EL (cell line): Measurements from ENCODE around the gene FAT1.
"Not testable (repeated sequence)": the region's sequence is repeated elsewhere in the genome, so short reads cannot be mapped to it uniquely, and the experiment has no call there.

Experiments used
- DNase-seq: peaks from one replicate; pipeline ENCODE4 v3.0.0-alpha.2; 2016

FAT1 gene, protein sequence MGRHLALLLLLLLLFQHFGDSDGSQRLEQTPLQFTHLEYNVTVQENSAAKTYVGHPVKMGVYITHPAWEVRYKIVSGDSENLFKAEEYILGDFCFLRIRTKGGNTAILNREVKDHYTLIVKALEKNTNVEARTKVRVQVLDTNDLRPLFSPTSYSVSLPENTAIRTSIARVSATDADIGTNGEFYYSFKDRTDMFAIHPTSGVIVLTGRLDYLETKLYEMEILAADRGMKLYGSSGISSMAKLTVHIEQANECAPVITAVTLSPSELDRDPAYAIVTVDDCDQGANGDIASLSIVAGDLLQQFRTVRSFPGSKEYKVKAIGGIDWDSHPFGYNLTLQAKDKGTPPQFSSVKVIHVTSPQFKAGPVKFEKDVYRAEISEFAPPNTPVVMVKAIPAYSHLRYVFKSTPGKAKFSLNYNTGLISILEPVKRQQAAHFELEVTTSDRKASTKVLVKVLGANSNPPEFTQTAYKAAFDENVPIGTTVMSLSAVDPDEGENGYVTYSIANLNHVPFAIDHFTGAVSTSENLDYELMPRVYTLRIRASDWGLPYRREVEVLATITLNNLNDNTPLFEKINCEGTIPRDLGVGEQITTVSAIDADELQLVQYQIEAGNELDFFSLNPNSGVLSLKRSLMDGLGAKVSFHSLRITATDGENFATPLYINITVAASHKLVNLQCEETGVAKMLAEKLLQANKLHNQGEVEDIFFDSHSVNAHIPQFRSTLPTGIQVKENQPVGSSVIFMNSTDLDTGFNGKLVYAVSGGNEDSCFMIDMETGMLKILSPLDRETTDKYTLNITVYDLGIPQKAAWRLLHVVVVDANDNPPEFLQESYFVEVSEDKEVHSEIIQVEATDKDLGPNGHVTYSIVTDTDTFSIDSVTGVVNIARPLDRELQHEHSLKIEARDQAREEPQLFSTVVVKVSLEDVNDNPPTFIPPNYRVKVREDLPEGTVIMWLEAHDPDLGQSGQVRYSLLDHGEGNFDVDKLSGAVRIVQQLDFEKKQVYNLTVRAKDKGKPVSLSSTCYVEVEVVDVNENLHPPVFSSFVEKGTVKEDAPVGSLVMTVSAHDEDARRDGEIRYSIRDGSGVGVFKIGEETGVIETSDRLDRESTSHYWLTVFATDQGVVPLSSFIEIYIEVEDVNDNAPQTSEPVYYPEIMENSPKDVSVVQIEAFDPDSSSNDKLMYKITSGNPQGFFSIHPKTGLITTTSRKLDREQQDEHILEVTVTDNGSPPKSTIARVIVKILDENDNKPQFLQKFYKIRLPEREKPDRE (N-terminal part only)

DNA sequence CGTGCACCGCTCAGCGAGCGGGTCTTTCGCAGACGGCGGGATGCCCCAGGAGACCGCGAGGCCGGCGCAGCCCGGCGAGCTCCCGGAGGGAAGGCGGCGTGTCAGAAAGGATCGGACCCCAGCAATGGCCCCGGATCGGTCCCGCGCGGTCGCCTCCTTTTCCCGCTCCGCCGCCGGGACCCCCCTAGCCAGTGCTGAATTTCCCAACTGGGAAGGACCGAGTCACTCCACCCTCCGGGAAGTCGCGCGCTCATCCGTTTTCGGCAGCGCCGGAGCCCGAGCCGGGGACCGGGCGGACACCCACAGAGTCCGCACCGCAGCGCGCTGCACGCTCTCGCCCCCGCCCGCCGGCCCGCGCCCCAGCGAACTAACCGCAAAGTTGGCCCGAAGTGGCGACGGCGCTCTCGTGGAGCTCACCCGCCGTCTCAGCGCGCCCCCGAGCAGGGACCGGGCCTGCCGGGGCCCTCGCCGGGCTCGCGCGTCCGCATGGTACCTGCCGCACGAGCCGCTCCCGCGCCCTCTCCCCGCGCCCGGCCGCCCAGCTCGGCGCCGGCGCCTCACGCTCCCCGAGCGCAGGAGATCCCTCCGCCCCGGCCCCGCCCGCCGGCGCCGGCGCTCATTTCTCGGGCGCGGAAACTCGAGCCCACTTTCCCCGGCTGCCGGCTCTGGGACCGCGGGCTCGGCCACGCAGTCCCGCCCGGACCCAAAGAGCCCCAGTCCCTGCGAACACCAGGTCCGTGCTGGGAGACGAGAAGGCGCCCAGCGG, at the start of gene FAT1:
TSS of gene FAT1 (minus strand) at position 565 of the 766 bp plus-strand sequence. CDS start 14,029 bp downstream, outside the sequence.
- DNase-seq: peak; percentile 78

DNA sequence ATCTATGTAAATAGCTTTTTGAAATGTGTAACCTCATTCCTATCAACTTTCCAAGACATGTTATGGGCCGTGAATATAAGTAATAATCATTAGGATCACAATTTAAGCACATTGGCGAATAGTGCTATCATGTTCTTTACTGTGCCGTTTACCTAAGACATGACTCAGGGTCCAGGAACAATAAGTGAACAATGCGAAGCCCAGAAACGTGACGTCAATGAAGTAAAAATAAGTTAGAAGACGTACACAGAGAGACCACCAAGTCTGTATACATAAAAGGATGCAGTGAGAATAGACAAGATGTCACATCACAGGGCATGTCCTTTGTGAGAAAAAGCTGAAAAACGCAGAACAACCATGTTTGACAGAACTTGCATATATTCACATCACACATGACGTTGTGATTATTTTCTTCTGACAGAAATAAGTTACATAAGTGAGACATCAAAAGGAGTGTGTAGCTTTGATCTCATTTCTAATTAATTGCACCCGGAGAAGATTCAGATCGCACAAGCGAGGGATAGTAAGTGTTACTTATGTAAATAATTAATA, 49.4 kb upstream of the FAT1 start:
- DNase-seq: no peak

DNA sequence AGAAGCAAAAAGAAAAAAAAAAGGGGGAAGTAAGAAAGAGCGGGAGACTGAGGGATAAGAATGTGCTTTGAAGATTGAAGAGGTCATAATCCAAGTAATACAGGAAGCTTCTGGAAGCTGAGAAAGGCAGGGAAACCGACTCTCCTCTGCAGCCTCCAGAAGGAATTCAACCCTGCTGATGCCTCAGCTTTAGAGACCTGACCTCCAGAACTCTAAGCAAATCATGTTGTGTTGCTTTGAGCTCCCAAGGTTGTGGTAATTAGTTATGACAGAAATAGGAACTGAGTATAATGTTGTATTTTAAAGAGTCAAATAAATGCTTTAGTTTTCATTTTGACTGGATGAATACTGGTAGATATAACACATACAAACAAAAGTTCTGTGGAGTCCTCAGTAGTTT, 48.0 kb upstream of the FAT1 start:
- DNase-seq: peak; percentile 38

DNA sequence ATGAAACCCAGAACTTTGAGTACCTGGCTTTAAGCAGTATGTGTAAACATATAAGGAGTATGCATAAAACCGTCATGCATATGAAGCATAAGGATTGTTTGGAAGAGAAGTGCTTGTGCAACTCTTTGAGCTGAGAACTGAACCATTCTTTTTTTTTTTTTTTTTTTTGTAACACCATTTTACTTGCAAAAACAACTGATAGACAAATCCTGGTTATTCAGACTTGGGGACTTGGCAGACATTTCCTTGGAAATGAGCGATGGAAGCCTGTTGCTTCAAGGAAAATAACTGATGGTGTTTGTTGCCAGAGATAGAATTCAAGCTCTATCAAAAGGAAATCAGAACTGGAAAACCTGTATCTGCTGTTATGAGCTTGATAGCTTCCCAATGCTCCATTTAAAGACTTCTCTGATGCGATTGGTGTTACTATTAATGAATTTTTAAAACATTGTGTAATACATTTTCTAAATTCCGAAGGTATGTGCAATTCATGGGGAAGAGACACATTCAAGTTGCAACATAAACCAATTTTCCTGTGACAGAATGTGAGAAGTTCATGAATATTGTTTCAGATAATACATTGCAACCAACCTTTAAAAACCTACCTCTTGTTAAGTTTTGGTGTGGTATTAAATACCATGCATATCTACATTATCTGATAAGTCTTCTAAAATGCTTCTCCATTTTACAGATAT, 47.0 kb upstream of the FAT1 start:
- peak; percentile 87 for DNase-seq

DNA sequence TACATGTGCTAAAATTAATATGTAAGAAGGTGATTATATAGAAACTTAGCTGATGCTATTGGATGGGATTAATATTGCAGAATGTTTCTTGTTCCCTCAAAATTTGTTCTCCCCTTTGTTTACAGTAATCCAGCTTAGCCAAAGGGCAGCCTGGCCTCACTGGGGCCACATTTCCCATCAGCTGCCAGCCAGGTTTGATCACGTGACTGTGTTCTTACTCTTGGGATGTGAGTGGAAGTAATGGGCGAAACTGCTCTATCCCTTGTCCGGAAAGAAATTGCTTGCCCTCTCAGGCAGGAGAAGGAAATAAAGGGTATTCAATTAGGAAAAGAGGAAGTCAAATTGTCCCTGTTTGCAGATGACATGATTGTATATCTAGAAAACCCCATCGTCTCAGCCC, 44.1 kb upstream of the FAT1 start:
- no peak for DNase-seq

DNA sequence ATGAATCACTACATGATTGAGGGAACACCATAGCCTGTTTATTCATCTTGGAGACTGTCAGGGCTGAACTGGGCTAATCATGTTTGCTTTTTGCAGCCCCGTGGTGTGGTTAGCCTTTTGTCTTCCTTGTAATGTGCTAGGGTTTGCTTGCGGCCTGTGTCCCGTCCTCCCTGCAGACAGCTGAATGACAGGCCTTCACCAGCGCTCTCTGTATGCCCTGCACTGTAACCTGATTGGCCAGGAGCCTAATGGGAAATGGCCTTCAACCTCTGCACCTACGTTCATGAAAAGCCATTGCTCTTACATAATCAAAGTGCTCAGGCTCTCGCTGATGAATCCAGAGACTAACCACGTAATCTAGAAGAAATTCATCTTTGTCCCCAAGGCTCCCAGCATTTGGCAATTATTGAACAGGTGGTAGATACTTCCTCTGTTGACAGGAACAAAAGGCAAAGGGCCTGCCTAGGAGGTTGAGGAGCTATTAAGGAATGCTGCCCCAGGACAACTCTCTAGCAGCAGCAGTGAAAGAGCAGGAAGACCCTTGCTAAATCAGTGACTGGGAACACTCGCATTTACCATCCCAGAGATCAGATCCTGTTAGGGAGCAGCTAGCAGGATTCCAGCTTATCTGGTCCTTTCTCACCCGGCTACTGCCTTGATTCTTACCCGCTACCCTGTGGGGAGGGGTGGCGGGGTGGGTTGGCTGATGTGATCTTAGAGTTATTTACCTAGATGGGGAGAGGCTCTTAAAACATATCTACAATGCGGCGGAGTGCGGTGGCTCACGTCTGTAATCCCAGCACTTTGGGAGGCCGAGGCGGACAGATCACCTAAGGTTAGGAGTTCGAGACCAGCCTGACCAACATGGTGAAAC, 42.3 kb upstream of the FAT1 start:
- DNase-seq: no peak

DNA sequence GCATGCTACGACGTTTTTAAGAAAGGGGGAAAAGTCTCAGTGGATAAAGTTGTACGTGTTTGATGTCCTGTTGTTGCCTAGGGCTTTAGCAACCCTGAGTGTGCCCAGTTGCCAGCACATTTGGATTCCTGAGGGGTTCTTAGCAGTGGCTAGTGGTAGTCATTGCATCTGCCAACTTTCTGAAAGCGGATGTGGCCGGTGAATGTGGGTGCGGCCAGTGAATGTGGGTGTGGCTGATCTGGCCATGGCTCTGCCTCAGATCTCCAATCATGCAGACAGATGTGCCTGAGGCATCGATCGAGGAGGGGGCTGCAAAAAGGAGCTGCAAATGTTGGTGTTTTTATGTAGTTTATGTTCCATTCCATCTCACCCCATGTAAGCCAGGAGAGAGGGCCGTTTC, 41.5 kb upstream of the FAT1 start:
- peak; percentile 88 for DNase-seq

DNA sequence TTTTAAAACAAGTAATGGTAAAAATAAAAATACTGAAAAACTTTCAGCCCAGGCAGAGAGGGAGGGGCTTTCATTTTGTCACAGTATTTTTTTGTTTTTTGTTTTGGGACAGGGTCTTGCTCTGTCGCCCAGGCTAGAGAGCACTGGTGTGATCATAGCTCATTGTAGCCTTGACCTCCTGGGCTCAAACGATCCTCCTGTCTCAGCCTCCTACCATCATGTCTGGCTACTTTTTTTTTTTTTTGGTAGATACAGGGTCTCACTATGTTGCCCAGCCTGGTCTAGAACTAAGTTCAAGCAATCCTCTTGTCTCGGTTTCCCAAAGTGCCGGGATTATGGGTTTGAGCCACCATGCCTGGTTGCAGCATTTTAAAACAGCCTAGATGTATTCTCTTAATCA, 40.8 kb upstream of the FAT1 start:
- no peak for DNase-seq

DNA sequence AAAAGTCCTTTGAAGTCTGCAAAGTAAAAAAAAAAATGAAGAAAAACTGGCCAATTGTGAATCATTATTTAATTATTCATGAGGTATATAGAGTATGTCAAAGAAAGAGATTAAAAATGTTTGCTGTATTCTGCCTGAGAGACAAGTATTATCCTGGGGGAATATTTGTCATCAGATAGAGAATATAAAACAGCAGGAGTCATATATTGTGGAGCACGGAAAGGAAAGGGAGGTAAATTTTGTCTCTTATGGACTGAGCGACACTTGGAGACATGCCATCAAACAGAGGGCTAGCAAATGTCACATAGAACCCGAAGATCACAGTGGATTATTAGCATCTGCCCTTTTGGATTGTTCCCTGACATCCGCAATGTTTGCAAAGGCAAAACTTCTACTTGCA, 39.2 kb upstream of the FAT1 start:
- DNase-seq: no peak

DNA sequence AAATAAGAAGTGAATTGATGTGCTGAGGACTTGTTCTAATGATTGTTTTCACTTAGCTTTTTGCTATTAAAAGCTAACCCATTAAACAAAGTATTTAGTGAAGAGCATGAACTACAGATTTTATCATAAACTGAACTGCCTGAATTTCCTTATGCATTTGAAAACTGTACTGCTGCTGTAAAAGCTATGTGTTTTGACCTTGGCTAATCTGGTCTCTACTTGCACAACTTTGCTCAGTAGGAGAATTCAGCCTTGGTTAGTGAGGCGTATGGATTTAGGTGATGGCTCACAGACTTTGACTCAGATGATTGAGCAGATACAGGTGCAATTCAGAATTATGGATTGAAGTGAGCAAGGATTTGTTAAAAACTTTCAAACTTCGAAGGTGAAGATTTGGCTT, 38.7 kb upstream of the FAT1 start:
- DNase-seq: no peak

DNA sequence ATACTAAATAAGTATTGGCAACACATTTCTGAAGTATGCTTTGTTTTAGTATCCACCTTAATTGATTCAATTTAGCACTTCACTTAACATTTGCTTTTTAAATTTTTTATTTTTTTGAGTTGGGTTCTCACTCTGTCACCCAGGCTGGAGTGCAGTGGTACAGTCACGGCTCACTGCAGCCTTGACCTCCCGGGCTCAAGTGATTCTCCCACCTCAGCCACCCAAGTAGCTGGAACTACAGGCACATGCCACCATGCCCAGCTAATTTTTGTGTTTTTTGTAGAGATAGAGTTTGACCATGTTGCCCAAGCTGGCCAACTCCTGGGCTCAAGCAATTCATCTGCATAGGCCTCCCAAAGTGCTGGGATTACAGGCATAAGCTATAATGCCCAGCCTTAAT, 38.3 kb upstream of the FAT1 start:
- DNase-seq: not testable (repeated sequence)

DNA sequence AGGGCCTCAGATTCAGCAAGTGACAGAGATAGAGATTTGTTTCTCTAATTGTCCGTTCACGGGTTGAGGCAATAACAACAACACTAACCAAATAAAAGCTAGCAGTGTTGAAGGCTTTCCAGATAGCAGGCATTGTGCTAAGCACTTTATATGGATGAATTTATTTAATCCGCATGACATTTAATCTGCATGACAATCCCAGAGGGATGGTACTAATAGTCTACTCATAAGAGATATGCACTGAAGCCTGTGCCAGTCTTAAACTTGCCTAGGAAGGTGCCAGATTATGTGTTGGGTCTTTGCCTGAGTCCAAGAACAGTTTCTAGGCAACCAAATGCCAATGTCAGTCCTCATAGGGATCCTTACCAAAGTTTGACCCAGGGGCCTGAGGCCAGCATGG, 37.7 kb upstream of the FAT1 start:
- no peak for DNase-seq

DNA sequence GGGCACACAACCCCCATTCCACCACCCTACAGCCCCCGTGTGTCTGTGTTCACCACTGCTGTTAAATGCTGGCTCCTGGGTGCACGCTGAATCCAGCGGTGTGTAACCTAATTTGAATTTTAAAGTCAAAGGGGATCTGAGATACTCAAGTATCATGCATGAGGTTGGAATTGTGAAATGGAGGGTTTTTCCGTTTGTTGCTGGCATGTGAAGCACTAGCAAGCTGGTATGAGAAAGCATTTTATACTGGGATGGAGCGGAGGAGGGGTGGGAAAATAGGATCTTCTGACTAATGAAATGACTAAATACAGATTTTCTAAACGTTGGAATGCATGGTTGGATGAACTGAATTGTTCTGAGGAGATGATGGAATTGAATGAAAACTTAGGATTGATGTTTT, 36.9 kb upstream of the FAT1 start:
- peak; percentile 83 for DNase-seq

DNA sequence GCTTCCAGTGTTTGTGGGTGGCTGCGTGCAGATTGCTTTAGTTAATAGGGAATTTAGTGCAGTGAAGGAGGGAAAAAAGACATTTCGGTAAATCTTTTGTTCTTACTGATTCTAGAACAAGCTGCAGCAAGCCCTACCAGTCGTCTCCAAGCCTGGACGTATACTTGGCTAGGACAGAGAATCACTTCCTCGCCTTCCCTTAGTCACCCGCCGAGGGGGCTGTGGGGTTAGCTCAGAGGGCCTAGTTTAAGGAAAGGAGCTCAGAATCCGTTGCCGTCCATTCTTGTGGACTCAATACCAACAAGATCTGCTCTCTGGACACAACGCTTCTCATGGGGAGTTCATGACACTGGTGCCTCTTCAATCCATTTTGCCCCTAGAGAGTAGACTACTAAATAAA, 36.3 kb upstream of the FAT1 start:
- no peak for DNase-seq

DNA sequence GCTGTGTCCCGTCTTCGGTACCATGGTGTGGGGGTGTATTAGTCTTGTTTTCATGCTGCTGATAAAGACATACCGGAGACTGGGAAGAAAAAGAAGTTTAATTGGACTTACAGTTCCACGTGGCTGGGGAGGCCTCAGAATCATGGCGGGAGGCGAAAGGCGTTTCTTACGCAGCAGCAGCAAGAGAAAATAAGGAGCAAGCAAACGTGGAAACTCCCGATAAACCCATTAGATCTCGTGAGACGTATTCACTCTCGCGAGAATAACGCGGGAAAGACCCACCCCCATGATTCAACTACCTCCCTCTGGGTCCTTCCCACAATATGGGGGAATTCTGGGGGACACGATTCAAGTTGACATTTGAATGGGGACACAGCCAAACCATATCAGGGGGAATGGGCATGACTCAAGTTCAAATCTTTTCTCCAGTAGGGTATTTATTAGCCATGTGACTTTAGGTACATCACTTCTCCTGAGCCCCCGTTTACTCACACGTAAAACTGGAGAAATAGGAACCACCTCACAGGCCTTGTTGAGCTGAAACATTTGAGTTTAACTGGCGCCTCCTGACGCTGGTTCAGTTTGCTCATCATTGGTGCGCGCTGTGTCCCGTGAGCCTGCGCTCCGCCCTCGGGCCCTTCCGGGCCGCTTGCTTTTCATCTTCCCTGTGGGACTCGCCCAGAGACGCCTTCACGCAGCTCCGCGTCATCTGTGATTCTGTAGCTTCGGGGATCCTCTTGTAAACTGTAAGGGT, 35.5 kb upstream of the FAT1 start:
- no peak for DNase-seq

DNA sequence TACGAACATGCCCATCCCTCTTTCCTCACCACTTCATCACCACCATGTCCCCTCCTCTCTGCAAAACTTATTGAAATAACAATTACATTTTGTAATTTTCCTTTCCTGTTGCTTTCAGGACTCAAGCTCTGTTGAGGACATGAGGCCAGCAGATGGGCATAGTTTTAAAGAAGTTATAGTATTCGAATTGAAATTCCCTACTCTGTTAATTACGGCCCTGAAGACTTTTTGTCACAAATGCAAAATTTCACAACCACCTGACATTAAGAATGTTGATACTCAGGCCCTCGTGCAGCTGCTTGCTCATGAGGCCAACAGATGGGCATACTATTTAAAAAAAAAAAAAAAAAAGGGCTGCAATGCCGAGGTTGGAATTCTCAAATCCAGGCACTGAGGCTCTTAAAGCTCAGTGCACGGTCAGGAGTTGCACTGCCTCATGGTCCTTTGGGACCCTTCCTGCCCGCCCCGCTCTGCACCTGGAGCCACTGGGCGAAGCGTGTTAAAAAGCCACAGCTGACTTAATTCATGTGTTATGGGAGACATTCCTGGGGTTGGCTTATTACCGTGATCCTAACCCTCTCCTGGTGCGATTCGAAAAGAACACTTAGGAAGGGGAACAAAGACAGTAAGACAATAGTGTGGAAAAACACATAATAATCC, 34.2 kb upstream of the FAT1 start:
- no peak for DNase-seq

DNA sequence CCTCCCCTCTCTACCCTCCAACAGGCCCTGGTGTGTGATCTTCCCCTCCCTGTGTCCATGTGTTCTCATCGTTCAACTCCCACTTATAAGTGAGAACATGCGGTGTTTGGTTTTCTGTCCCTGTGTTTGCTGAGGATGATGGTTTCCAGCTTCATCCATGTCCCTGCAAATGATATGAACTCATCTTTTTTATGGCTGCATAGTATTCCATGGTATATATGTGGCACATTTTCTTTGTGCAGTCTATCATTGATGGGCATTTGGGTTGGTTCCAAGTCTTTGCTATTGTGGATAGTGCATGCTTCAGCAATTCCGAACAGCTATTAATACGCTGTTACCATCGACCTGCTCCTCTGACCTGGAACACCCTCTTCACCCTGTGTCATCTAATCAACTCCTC, 32.9 kb upstream of the FAT1 start:
- DNase-seq: not testable (repeated sequence)

DNA sequence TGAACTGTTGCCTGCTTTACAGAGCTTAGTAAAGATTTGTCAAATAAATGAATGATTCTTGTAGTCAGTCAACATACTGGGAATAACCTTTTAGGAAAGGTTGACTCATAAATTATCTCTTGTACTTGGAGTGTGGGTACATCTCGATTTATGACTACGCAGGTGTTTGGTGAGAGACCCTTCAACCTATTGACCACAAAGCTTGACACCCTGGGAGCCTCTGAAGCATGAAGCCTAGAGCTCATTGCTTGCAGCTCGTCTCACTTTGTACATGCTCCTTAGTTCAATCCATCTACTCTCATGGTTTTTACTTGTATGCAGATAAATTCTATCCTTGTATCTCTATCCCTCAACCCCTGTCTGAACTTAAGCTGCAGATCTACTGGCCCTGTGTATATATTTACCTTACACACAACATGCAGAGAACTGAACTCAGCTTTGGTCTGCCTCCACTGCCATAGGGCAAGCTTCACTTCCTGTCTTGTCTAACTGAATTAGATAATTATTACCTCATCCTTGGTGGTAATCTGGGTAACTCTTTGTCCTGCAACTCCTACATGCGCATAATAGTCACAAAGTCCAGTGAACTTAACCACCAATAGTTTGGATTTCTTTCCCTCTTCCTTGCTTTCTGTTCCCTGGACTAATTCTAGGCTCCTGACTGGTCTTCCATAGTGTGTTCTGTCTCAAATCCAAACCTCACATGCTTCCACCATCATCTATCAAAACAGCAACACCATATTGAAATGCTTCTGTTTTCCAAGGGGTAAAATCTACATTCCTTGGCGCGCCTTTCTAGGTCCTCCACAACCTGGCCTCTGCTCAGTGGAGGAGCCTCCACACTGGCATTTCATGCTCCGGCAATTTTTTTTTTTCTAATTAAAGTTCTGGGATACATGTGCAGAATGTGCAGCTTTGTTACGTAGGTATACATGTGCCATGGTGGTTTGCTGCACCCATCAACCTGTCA, 32.2 kb upstream of the FAT1 start:
- no peak for DNase-seq
